ENCODE results near the gene LY9. TPM values are rescaled to one million over a fixed set of nuclear protein-coding genes. Genes with fewer than 3 reads are reported as not detected.
"Not testable (repeated sequence)": the region's sequence is repeated elsewhere in the genome, so short reads cannot be mapped to it uniquely, and the experiment has no call there.

Gene LY9
- total RNA-seq, 1 donor from 2014 or later: 0.49 TPM

DNA sequence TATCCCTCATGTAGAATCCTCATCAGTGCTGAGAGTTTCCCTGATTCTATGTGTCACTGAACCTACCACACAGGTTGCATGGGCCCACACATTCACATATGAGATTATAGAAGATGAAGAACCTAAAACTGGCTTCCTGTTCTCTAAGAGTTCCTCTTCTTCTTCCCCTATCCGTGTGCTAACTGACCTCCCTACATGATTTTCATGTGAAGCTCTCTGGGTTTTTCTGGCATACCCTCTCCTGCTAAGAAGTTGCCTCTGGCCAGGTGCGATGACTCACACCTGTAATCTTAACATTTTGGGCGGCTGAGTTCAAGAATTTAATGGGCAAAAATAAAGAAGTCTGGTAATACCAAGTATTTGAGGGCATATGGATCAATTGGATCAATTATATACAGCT lies 72.2 kb downstream of the LY9 start:
- H3K27ac Mint-ChIP-seq: no peak overlapping the region
- H3K27me3 Mint-ChIP-seq (ENCODE audit: insufficient read depth): peaks cover 4% of the 10 kb centered on the region
- H3K4me3 Mint-ChIP-seq: no peak overlapping the region
- no peaks in the 10 kb centered on the region for H3K9me3 Mint-ChIP-seq
- peaks cover 13% of the 10 kb centered on the region for H3K4me1 Mint-ChIP-seq (ENCODE audit: low read depth)
- DNase-seq (ENCODE audit: low spot score): no peak
- intact Hi-C loops (cut with micrococcal nuclease): no loop called here
- H3K36me3 Mint-ChIP-seq (ENCODE audit: low read depth): no peaks in the 10 kb centered on the region

GRCh38 chr1:160874935-160875334 lies 79.0 kb downstream of the LY9 start:
- Mint-ChIP-seq H3K27ac (no peak overlapping the region), H3K4me1 (ENCODE audit: low read depth) (peaks cover 16% of the 10 kb centered on the region), H3K27me3 (ENCODE audit: insufficient read depth) (peaks cover 2% of the 10 kb centered on the region), H3K9me3 (no peaks in the 10 kb centered on the region), H3K36me3 (ENCODE audit: low read depth) (no peaks in the 10 kb centered on the region), H3K4me3 (no peak overlapping the region)
- intact Hi-C loops (cut with micrococcal nuclease): loop anchor here (5.0 kb wide), 2 partner anchors 108 to 193 kb away; no protein-coding TSS in a partner anchor
- DNase-seq (ENCODE audit: low spot score): no peak

GRCh38 chr1:160875591-160875990 lies 79.6 kb downstream of the LY9 start:
- H3K4me1 Mint-ChIP-seq (ENCODE audit: low read depth): peaks cover 16% of the 10 kb centered on the region
- not testable (repeated sequence) for H3K27ac Mint-ChIP-seq; H3K9me3 Mint-ChIP-seq; H3K4me3 Mint-ChIP-seq; DNase-seq (ENCODE audit: low spot score); H3K36me3 Mint-ChIP-seq (ENCODE audit: low read depth); H3K27me3 Mint-ChIP-seq (ENCODE audit: insufficient read depth)
- intact Hi-C loops (cut with micrococcal nuclease): loop anchor here (5.0 kb wide), 2 partner anchors 108 to 193 kb away; no protein-coding TSS in a partner anchor

- DNase-seq (ENCODE audit: low spot score): no peak
- intact Hi-C loops (cut with micrococcal nuclease): loop anchor here (5.0 kb wide), 2 partner anchors 109 to 194 kb away; no protein-coding TSS in a partner anchor
- Mint-ChIP-seq H3K4me1 (ENCODE audit: low read depth) (peaks cover 16% of the 10 kb centered on the region), H3K4me3 (no peak overlapping the region), H3K36me3 (ENCODE audit: low read depth) (no peaks in the 10 kb centered on the region), H3K9me3 (no peaks in the 10 kb centered on the region), H3K27me3 (ENCODE audit: insufficient read depth) (peaks cover 2% of the 10 kb centered on the region), H3K27ac (no peak overlapping the region)
Observed at GRCh38 chr1:160876311-160876710, 80.3 kb downstream of the LY9 start.

DNA sequence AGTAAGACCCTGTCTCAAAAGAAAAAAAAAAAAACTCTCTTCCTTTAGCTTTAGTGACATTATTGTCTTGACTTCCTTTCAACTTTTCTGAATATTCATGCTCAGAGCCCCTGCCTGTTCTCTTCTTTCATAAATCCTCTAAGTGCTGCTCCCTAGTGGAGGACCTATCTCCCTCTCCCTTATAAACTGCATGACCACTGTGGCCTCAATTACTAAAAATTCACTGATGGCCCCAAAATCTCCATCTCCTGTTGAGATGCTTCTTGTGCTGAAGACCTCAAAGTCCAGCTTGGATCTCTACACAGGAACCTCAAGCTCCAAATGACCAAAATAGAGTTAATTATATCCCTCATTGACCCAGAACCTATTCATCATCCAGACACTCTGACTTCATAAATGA lies 81.2 kb downstream of the LY9 start:
- no peak overlapping the region for H3K4me3 Mint-ChIP-seq
- intact Hi-C loops (cut with micrococcal nuclease): loop anchor here (1.0 to 5.0 kb wide), 4 partner anchors 42 to 195 kb away; no protein-coding TSS in a partner anchor
- H3K27me3 Mint-ChIP-seq (ENCODE audit: insufficient read depth): no peaks in the 10 kb centered on the region
- DNase-seq (ENCODE audit: low spot score): no peak
- no peaks in the 10 kb centered on the region for H3K36me3 Mint-ChIP-seq (ENCODE audit: low read depth)
- no peaks in the 10 kb centered on the region for H3K9me3 Mint-ChIP-seq
- H3K4me1 Mint-ChIP-seq (ENCODE audit: low read depth): peaks cover 16% of the 10 kb centered on the region
- H3K27ac Mint-ChIP-seq: no peak overlapping the region

Other genes with a start within 250 kb of the LY9 start
- 16.3 and 17.2 TPM in 2 replicates for gene CD84, start 216.7 kb upstream of the LY9 start, total RNA-seq
- 118 TPM in 2 replicates for gene SLAMF1, start 149.1 kb upstream of the LY9 start, total RNA-seq
- gene CD48, start 84.4 kb upstream of the LY9 start, total RNA-seq: 219 and 222 TPM in 2 replicates
- 43.7 and 53.6 TPM in 2 replicates for gene SLAMF7, start 56.9 kb upstream of the LY9 start, total RNA-seq
- gene CD244, start 66.7 kb downstream of the LY9 start, total RNA-seq: 0.13 TPM in 1 of 2 replicates, not detected in the other
- gene ITLN1, start 89.0 kb downstream of the LY9 start, total RNA-seq: not detected in 2 replicates
- gene ITLN2, start 158.6 kb downstream of the LY9 start, total RNA-seq: not detected in 2 replicates
- gene F11R, start 225.0 kb downstream of the LY9 start, total RNA-seq: 11.9 and 13.5 TPM in 2 replicates
- gene TSTD1, start 242.8 kb downstream of the LY9 start, total RNA-seq: 40.5 and 43.3 TPM in 2 replicates
- 50.6 and 51.5 TPM in 2 replicates for gene USF1, start 249.8 kb downstream of the LY9 start, total RNA-seq

All from activated T-helper 1 cell treated with anti-CD3 and anti-CD28 coated beads, Interleukin-12 subunit alpha, Interleukin-12 subunit beta, Interleukin-2, Interleukin-4 antibody, amounts not matched to agents 30 ng/mL and 10 ng/mL and 1 ng/mL, durations not matched to agents 14 hours and 24 hours and 36 hours (primary cell).